Astrocyte of the spinal cord (primary cell): Measurements from ENCODE around the gene PRKCH.

Source experiments
- DNase-seq: peaks from one replicate; pipeline ENCODE4 v3.0.0; 2011; ENCODE audit warnings: low read depth, low spot score
- H3K4me3 ChIP-seq: 2 replicates; pipeline ENCODE4 v1.5.1; 2011; ENCODE audit warnings: low read depth, mild to moderate bottlenecking, low read length, moderate library complexity
- CTCF ChIP-seq: IDR thresholded peaks from 2 replicates; pipeline ENCODE4 v1.5.1; 2012; ENCODE audit warnings: low read depth, mild to moderate bottlenecking, low read length, inconsistent platforms
- in situ Hi-C: cut with HindIII; loops from 2 replicates; pipeline ENCODE4 v1.10.0; 2017; ENCODE audit warnings: low sequenced_read_pairs

The PRKCH gene

GRCh38 chr14:61570549-61571290 is 249.3 kb downstream of the PRKCH start:
- in situ Hi-C loops: no loop called here
- no peak for TF ChIP-seq CTCF
- no peak for DNase-seq
- H3K4me3 ChIP-seq: no peak overlapping the region

- TF ChIP-seq CTCF: no peak
- H3K4me3 ChIP-seq: no peak overlapping the region
- in situ Hi-C loops: no loop called here
- DNase-seq: no peak
These were observed 250.5 kb downstream of the PRKCH start for GRCh38 chr14:61571917-61572316.

- H3K4me3 ChIP-seq: no peak overlapping the region
- TF ChIP-seq CTCF: no peak
- in situ Hi-C loops: no loop called here
- DNase-seq: no peak
These were observed 251.9 kb downstream of the PRKCH start for GRCh38 chr14:61573321-61573720.

- H3K4me3 ChIP-seq: no peak overlapping the region
- DNase-seq: peak; percentile 57
- in situ Hi-C loops: no loop called here
- no peak for TF ChIP-seq CTCF
These were observed 252.6 kb downstream of the PRKCH start for GRCh38 chr14:61573748-61574513.

- no peak for TF ChIP-seq CTCF
- H3K4me3 ChIP-seq: no peak overlapping the region
- in situ Hi-C loops: no loop called here
These were observed 253.1 kb downstream of the PRKCH start for GRCh38 chr14:61574514-61574807.

GRCh38 chr14:61575126-61575525 is 253.7 kb downstream of the PRKCH start:
- in situ Hi-C loops: no loop called here
- no peak overlapping the region for H3K4me3 ChIP-seq
- no peak for DNase-seq
- TF ChIP-seq CTCF: no peak

More at GRCh38 chr14:61574514-61574807, 253.1 kb downstream of the PRKCH start:
- DNase-seq: no peak
